Neural cell (in vitro differentiated cells): ENCODE data around the gene GNB1. TPM values are rescaled to one million over a fixed set of nuclear protein-coding genes. Genes with fewer than 3 reads are reported as not detected.

Experiments
- H2AFZ ChIP-seq: fragments of 200-600, 300-800 bp; sonication (generic), shearing (Covaris generic); 2 replicates; pipeline ENCODE4 v1.6.0; 2014; ENCODE audit warnings: low read depth, mild to moderate bottlenecking, antibody characterized with exemption, low read length, moderate library complexity
- H3F3A ChIP-seq: fragments of 200-600 bp; shearing (Covaris generic); 2 replicates; pipeline ENCODE4 v1.6.1; 2016; ENCODE audit warnings: mild to moderate bottlenecking, moderate library complexity, mixed read lengths, antibody characterized with exemption, low read length; ENCODE audit not compliant: insufficient read depth, poor library complexity, severe bottlenecking
- H3K27ac ChIP-seq: fragments of 200-600, 300-800 bp; sonication (generic), shearing (Covaris generic); 2 replicates; pipeline ENCODE4 v1.5.1; 2014; ENCODE audit warnings: mild to moderate bottlenecking, low read length, moderate library complexity
- H3K27me3 ChIP-seq: fragments of 300-800, 200-600 bp; sonication (generic), shearing (Covaris generic); 2 replicates; pipeline ENCODE4 v1.6.0; 2014; ENCODE audit warnings: mild to moderate bottlenecking, low read depth, low read length, moderate library complexity; ENCODE audit not compliant: insufficient read depth
- H3K36me3 ChIP-seq: fragments of 300-800, 200-600 bp; sonication (generic), shearing (Covaris generic); 2 replicates; pipeline ENCODE4 v1.5.1; 2014; ENCODE audit warnings: mild to moderate bottlenecking, antibody characterized with exemption, low read length, moderate library complexity; ENCODE audit not compliant: insufficient read depth
- H3K4me2 ChIP-seq: fragments of 300-800, 200-600 bp; sonication (generic), shearing (Covaris generic); 2 replicates; pipeline ENCODE4 v1.6.0; 2014; ENCODE audit warnings: mild to moderate bottlenecking, low read length
- H3K4me3 ChIP-seq: fragments of 300-800, 200-600 bp; sonication (generic), shearing (Covaris generic); 2 replicates; pipeline ENCODE4 v1.5.1; 2014; ENCODE audit warnings: mild to moderate bottlenecking, low read length, moderate library complexity
- H3K79me2 ChIP-seq: fragments of 200-600 bp; shearing (Covaris generic); replicated peaks from 2 replicates; pipeline ENCODE4 v1.6.0; 2014; ENCODE audit warnings: mild to moderate bottlenecking, low read length, moderate library complexity; ENCODE audit not compliant: insufficient read depth
- H3K9ac ChIP-seq: fragments of 300-800, 200-600 bp; sonication (generic), shearing (Covaris generic); 2 replicates; pipeline ENCODE4 v1.6.1; 2016; ENCODE audit warnings: mild to moderate bottlenecking, low read length, mixed read lengths
- H3K9me2 ChIP-seq: fragments of 200-600 bp; shearing (Covaris generic); 2 replicates; pipeline ENCODE4 v1.6.1; 2016; ENCODE audit warnings: mild to moderate bottlenecking, low read length, mixed read lengths; ENCODE audit not compliant: insufficient read depth
- H3K9me3 ChIP-seq: fragments of 200-600, 300-800 bp; sonication (generic), shearing (Covaris generic); 2 replicates; pipeline ENCODE4 v1.6.1; 2016; ENCODE audit warnings: mild to moderate bottlenecking, mixed run types, low read length, moderate library complexity, mixed read lengths
- H4K20me1 ChIP-seq: fragments of 200-600 bp; shearing (Covaris generic); 2 replicates; pipeline ENCODE4 v1.6.1; 2016; ENCODE audit warnings: mild to moderate bottlenecking, mixed run types; ENCODE audit not compliant: insufficient read depth
- CTCF ChIP-seq: fragments of 450-650 bp; IDR thresholded peaks from 2 replicates; pipeline ENCODE4 v1.5.1; 2014; ENCODE audit warnings: antibody characterized with exemption, mild to moderate bottlenecking, moderate library complexity; ENCODE audit not compliant: poor library complexity, severe bottlenecking
- EP300 ChIP-seq: fragments of 450-650 bp; conservative IDR thresholded peaks from 2 replicates; pipeline ENCODE4 v1.6.1; 2014; ENCODE audit warnings: antibody characterized with exemption, mild to moderate bottlenecking, moderate library complexity; ENCODE audit not compliant: poor library complexity, severe bottlenecking
- EZH2 ChIP-seq: fragments of 200-600, 300-800 bp; shearing (Covaris generic), sonication (generic); IDR thresholded peaks from 2 replicates; pipeline ENCODE4 v1.6.1; 2014; ENCODE audit warnings: antibody characterized with exemption, low read length, borderline replicate concordance, mild to moderate bottlenecking; ENCODE audit not compliant: insufficient read depth, poor library complexity, severe bottlenecking
- MXI1 ChIP-seq: fragments of 450-650 bp; conservative IDR thresholded peaks from 2 replicates; pipeline ENCODE4 v1.6.1; 2014; ENCODE audit warnings: antibody characterized with exemption, mild to moderate bottlenecking; ENCODE audit not compliant: poor library complexity, severe bottlenecking
- POLR2AphosphoS5 ChIP-seq: IDR thresholded peaks from 2 replicates; pipeline ENCODE4 v1.6.1; 2012
- RAD21 ChIP-seq: fragments of 450-650 bp; conservative IDR thresholded peaks from 2 replicates; pipeline ENCODE4 v1.6.1; 2014; ENCODE audit warnings: antibody characterized with exemption, mild to moderate bottlenecking, moderate library complexity
- REST ChIP-seq: IDR thresholded peaks from 2 replicates; pipeline ENCODE4 v1.6.1; 2012; ENCODE audit warnings: borderline replicate concordance
- SMC3 ChIP-seq: fragments of 450-650 bp; conservative IDR thresholded peaks from 2 replicates; pipeline ENCODE4 v1.6.1; 2014; ENCODE audit warnings: antibody characterized with exemption, mild to moderate bottlenecking, moderate library complexity; ENCODE audit not compliant: poor library complexity
- TAF1 ChIP-seq: IDR thresholded peaks from 2 replicates; pipeline ENCODE4 v1.6.1; 2012; ENCODE audit warnings: low read depth
- polyA plus RNA-seq: library from polyadenylated mRNA; depleted of rRNA; stranded (reverse); fragments of >200 nt; gene quantifications from 2 replicates; pipeline ENCODE4 v1.2.3, GENCODE V29; 2014

The GNB1 gene
- polyA plus RNA-seq, 1 donor from 2014 or later = 325 TPM

- no peak for TF ChIP-seq SMC3
- no peak for TF ChIP-seq MXI1
- TF ChIP-seq EZH2 = no peak
- TF ChIP-seq TAF1 = no peak
- TF ChIP-seq CTCF = no peak
- no peak for TF ChIP-seq REST
- no peak for TF ChIP-seq EP300
- TF ChIP-seq POLR2AphosphoS5 = no peak
- TF ChIP-seq RAD21 = no peak
- H3K4me2 ChIP-seq = no peak overlapping the region
- no peaks in the 10 kb centered on the region for H3K9me3 ChIP-seq
- H4K20me1 ChIP-seq = peaks cover 19% of the 10 kb centered on the region
- no peak overlapping the region for H2AFZ ChIP-seq
- no peaks in the 10 kb centered on the region for H3K36me3 ChIP-seq
- no peaks in the 10 kb centered on the region for H3K9me2 ChIP-seq
- H3K27ac ChIP-seq = no peak overlapping the region
- H3K27me3 ChIP-seq = no peaks in the 10 kb centered on the region
- H3K79me2 ChIP-seq = peaks cover 89% of the 10 kb centered on the region
- no peaks in the 10 kb centered on the region for H3F3A ChIP-seq
- H3K4me3 ChIP-seq = no peak overlapping the region
- no peak overlapping the region for H3K9ac ChIP-seq
Measured at GRCh38 chr1:1847890-1848289, 43.0 kb downstream of the GNB1 start.

GRCh38 chr1:1847061-1847850 lies 43.6 kb downstream of the GNB1 start:
- H3K36me3 ChIP-seq = no peaks in the 10 kb centered on the region
- H3K4me3 ChIP-seq = no peak overlapping the region
- peaks cover 19% of the 10 kb centered on the region for H4K20me1 ChIP-seq
- peaks cover 89% of the 10 kb centered on the region for H3K79me2 ChIP-seq
- H3K4me2 ChIP-seq = no peak overlapping the region
- no peak overlapping the region for H2AFZ ChIP-seq
- no peak overlapping the region for H3K9ac ChIP-seq
- no peaks in the 10 kb centered on the region for H3K9me2 ChIP-seq
- H3K9me3 ChIP-seq = no peaks in the 10 kb centered on the region
- no peak for TF ChIP-seq REST
- no peak for TF ChIP-seq EP300
- TF ChIP-seq POLR2AphosphoS5 = no peak
- TF ChIP-seq SMC3 = no peak
- no peak for TF ChIP-seq EZH2
- TF ChIP-seq CTCF = no peak
- TF ChIP-seq TAF1 = no peak
- no peak for TF ChIP-seq RAD21
- TF ChIP-seq MXI1 = no peak
- no peak overlapping the region for H3K27ac ChIP-seq
- no peaks in the 10 kb centered on the region for H3F3A ChIP-seq
- H3K27me3 ChIP-seq = no peaks in the 10 kb centered on the region
